ENCODE measurements around the gene SIAE. TPM values are rescaled to one million over a fixed set of nuclear protein-coding genes. Genes with fewer than 3 reads are reported as not detected.

Gene SIAE
- 35.5 and 37.0 TPM in 2 replicates for total RNA-seq
- 18.6 and 24.0 TPM in 2 replicates for polyA plus RNA-seq

DNA sequence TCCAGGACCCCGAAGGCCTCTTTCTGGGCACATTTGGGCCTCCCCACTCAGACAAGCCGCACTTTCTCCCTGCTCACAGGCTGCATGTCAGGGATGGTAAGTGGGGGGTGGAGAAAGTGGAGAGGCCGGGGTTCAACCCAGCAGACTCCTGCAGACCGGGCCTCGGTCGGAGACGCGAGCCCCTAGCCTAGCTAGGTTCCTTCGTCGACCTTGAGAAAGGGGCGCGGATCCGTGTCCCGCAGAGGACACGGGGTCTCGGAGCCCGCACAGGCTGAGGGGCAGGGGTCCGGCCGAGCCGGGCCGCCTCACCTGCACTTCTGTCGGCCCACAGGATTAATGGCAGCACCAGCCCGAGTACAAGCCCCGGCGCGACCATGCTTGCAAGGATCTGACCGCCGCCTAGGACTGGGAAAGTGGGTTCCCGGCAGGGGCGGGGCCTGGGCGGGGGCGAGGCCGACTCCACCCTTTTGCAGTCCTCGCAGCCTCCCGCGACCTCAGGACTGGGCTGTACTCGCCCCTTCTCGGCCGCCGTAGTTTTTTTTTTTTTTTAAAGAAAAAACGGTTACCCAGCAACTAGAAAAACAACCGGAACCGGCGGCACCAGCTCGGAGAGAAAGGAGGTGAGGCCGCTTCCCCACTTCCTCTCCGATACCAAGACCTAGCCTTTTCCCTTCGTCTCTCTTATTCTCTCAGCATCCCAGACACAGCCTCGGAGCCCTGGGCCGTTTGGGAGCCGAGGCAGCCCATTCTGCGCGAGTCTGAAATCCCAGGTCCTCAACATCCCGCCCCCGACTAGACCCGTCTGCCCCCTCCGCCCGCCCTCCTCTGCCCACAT is at the start of gene SIAE, which contains the start of gene SPA17:
Gene SIAE (minus strand): TSS at position 407 of the 835 bp plus-strand sequence. CDS start 31 bp downstream, at position 376.
Gene SPA17 (plus strand): TSS at position 572 of the 835 bp plus-strand sequence. CDS start 1,361 bp downstream, outside the sequence.
- H3K4me2 ChIP-seq = peak within 1 kb of the TSS; percentile 85
- H4K20me1 ChIP-seq (ENCODE audit: insufficient read depth, poor library complexity, severe bottlenecking) = no peaks in the 10 kb centered on the region
- H3K27me3 ChIP-seq = no peaks in the 10 kb centered on the region
- peak within 1 kb of the TSS; percentile 82 for H3K27ac ChIP-seq
- WGBS (ENCODE audit: low lambda C conversion rate, missing lambda C conversion rate) = under 1% methylated on average over 43 of the region's 58 CpGs
- no peaks in the 10 kb centered on the region for H3K36me3 ChIP-seq (replicated peaks; ENCODE audit: insufficient read depth, low read depth)
- no peaks in the 10 kb centered on the region for H3K9me2 ChIP-seq (replicated peaks; ENCODE audit: insufficient read depth)
- TF ChIP-seq EZH2 (IDR thresholded peaks at IDR 0.05; ENCODE audit: borderline replicate concordance) (no peak), EZH2phosphoT487 (IDR thresholded peaks at IDR 0.05; ENCODE audit: low read depth, severe bottlenecking, unreplicated experiment) (no peak)
- TF ChIP-seq, protein P1, sequence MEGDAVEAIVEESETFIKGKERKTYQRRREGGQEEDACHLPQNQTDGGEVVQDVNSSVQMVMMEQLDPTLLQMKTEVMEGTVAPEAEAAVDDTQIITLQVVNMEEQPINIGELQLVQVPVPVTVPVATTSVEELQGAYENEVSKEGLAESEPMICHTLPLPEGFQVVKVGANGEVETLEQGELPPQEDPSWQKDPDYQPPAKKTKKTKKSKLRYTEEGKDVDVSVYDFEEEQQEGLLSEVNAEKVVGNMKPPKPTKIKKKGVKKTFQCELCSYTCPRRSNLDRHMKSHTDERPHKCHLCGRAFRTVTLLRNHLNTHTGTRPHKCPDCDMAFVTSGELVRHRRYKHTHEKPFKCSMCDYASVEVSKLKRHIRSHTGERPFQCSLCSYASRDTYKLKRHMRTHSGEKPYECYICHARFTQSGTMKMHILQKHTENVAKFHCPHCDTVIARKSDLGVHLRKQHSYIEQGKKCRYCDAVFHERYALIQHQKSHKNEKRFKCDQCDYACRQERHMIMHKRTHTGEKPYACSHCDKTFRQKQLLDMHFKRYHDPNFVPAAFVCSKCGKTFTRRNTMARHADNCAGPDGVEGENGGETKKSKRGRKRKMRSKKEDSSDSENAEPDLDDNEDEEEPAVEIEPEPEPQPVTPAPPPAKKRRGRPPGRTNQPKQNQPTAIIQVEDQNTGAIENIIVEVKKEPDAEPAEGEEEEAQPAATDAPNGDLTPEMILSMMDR (IDR thresholded peaks at IDR 0.05; ENCODE audit: poor library complexity) = no peak
- H2AFZ ChIP-seq = peak within 1 kb of the TSS; percentile 88
- no peaks in the 10 kb centered on the region for H3K9me3 ChIP-seq (ENCODE audit: low read depth)
- H3K79me2 ChIP-seq = no peaks in the 10 kb centered on the region
- H3K4me1 ChIP-seq (ENCODE audit: insufficient read depth) = peaks cover 6% of the 10 kb centered on the region
- peak within 1 kb of the TSS; percentile 69 for H3K4me3 ChIP-seq
- DNase-seq (ENCODE audit: low spot score) = peak; percentile 95

DNA sequence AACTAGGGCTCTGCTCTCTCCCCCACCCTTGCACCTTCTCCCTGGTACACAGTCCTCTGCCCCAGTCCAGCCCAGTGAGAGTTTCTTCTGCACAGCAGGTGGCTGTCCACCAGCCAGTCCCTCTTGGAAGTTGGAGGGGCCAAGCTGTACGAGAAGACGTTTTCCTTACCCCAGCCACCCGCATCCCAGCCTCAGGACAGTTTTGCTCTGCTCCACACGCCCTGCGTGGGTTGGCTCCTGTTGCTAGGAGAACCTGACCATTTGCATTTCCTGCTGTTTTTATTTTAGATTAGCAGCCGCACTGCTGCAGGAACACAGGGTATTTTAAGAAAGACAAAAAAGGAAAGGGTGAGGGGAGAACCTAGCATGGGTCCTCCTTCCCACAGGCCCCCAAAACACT is 48.6 kb upstream of the SIAE start:
- no peaks in the 10 kb centered on the region for H3K79me2 ChIP-seq
- TF ChIP-seq EZH2phosphoT487 (IDR thresholded peaks at IDR 0.05; ENCODE audit: low read depth, severe bottlenecking, unreplicated experiment) (no peak), EZH2 (IDR thresholded peaks at IDR 0.05; ENCODE audit: borderline replicate concordance) (no peak)
- TF ChIP-seq, protein P1 (IDR thresholded peaks at IDR 0.05; ENCODE audit: poor library complexity) = no peak

GRCh38 chr11:124719534-124719933 is 46.0 kb upstream of the SIAE start:
- Histone ChIP-seq H3K27me3 (peaks cover 88% of the 10 kb centered on the region), H3K9me3 (ENCODE audit: low read depth) (no peaks in the 10 kb centered on the region), H3K36me3 (replicated peaks; ENCODE audit: insufficient read depth, low read depth) (no peaks in the 10 kb centered on the region), H2AFZ (no peak overlapping the region), H4K20me1 (ENCODE audit: insufficient read depth, poor library complexity, severe bottlenecking) (no peaks in the 10 kb centered on the region), H3K4me2 (no peak overlapping the region), H3K4me1 (ENCODE audit: insufficient read depth) (peaks cover 11% of the 10 kb centered on the region), H3K4me3 (no peak overlapping the region), H3K27ac (no peak overlapping the region), H3K9me2 (replicated peaks; ENCODE audit: insufficient read depth) (no peaks in the 10 kb centered on the region), H3K79me2 (no peaks in the 10 kb centered on the region)
- 59% methylated on average over 2 of the region's 2 CpGs for WGBS (ENCODE audit: low lambda C conversion rate, missing lambda C conversion rate)
- DNase-seq (ENCODE audit: low spot score) = no peak
- TF ChIP-seq EZH2 (IDR thresholded peaks at IDR 0.05; ENCODE audit: borderline replicate concordance) = no peak
- TF ChIP-seq, protein P1 (IDR thresholded peaks at IDR 0.05; ENCODE audit: poor library complexity) = no peak
- no peak for TF ChIP-seq EZH2phosphoT487 (IDR thresholded peaks at IDR 0.05; ENCODE audit: low read depth, severe bottlenecking, unreplicated experiment)

More for the DNA sequence above, 48.6 kb upstream of the SIAE start:
- no peak overlapping the region for H2AFZ ChIP-seq
- no peaks in the 10 kb centered on the region for H3K9me3 ChIP-seq (ENCODE audit: low read depth)
- 68% methylated on average over 6 of the region's 6 CpGs for WGBS (ENCODE audit: low lambda C conversion rate, missing lambda C conversion rate)
- no peaks in the 10 kb centered on the region for H4K20me1 ChIP-seq (ENCODE audit: insufficient read depth, poor library complexity, severe bottlenecking)
- H3K4me2 ChIP-seq = no peak overlapping the region
- DNase-seq (ENCODE audit: low spot score) = no peak
- peaks cover 77% of the 10 kb centered on the region for H3K27me3 ChIP-seq
- no peak overlapping the region for H3K27ac ChIP-seq
- H3K4me3 ChIP-seq = no peak overlapping the region
- H3K9me2 ChIP-seq (replicated peaks; ENCODE audit: insufficient read depth) = no peaks in the 10 kb centered on the region
- peaks cover 16% of the 10 kb centered on the region for H3K4me1 ChIP-seq (ENCODE audit: insufficient read depth)
- H3K36me3 ChIP-seq (replicated peaks; ENCODE audit: insufficient read depth, low read depth) = no peaks in the 10 kb centered on the region

Data from hepatocyte (in vitro differentiated cells).